Cardiac muscle cell (in vitro differentiated cells and primary cell): ENCODE data around the gene ZNF277. TPM values are rescaled to one million over a fixed set of nuclear protein-coding genes. Genes with fewer than 3 reads are reported as not detected.
"Not testable (repeated sequence)": the region's sequence is repeated elsewhere in the genome, so short reads cannot be mapped to it uniquely, and the experiment has no call there.

Source experiments
- DNase-seq, 2 donors: peaks; one replicate each; pipeline versions ENCODE4 v3.0.0 to v3.0.0-alpha.2; 2010 to 2017; ENCODE audit warnings: low read depth in 1 of 2, low spot score in 1 of 2
- H3K27ac ChIP-seq: fragments of 200-600 bp; sonication (generic); 2 replicates; pipeline ENCODE4 v1.5.1; 2016
- H3K27me3 ChIP-seq: fragments of 200-600 bp; sonication (generic); 2 replicates; pipeline ENCODE4 v1.6.0; 2016; ENCODE audit warnings: control low read depth
- H3K36me3 ChIP-seq: fragments of 200-600 bp; sonication (generic); 2 replicates; pipeline ENCODE4 v1.5.1; 2016; ENCODE audit warnings: control low read depth
- H3K4me1 ChIP-seq: fragments of 200-600 bp; sonication (generic); 2 replicates; pipeline ENCODE4 v1.8.1; 2017; ENCODE audit warnings: low read depth, mild to moderate bottlenecking, mixed run types
- H3K4me3 ChIP-seq: fragments of 200-600 bp; sonication (generic); 2 replicates; pipeline ENCODE4 v1.5.1; 2016; ENCODE audit warnings: mild to moderate bottlenecking
- H3K9me3 ChIP-seq: fragments of 200-600 bp; sonication (generic); 2 replicates; pipeline ENCODE4 v1.5.1; 2017; ENCODE audit warnings: low read depth, mild to moderate bottlenecking, control low read depth
- CTCF ChIP-seq: IDR thresholded peaks from 2 replicates; pipeline ENCODE4 v1.5.1; 2012; ENCODE audit warnings: low read depth, mild to moderate bottlenecking, low read length
- polyA plus RNA-seq: library from polyadenylated mRNA; unstranded; fragments of >200 nt; fragmentation: Nextera tagmentation; extraction: Ambion mirVana; gene quantifications from 2 replicates; pipeline ENCODE4 v1.2.1, GENCODE V29; 2016
- total RNA-seq: library from RNA; depleted of rRNA; stranded (reverse); fragments of >200 nt; gene quantifications from 2 replicates; pipeline ENCODE4 v1.2.3, GENCODE V29; 2016

The ZNF277 gene
- total and polyA plus RNA-seq, 2 experiments from 2014 or later = 9.8 to 22.6 TPM

- no peak for DNase-seq
- no peaks in the 10 kb centered on the region for H3K4me1 ChIP-seq
- H3K36me3 ChIP-seq = no peaks in the 10 kb centered on the region
- H3K9me3 ChIP-seq = no peaks in the 10 kb centered on the region
- TF ChIP-seq CTCF = no peak
- H3K27me3 ChIP-seq = no peaks in the 10 kb centered on the region
- H3K4me3 ChIP-seq = no peak overlapping the region
- no peak overlapping the region for H3K27ac ChIP-seq
Observed at GRCh38 chr7:112238330-112238729, 31.8 kb downstream of the ZNF277 start.

GRCh38 chr7:112238852-112239610, 32.5 kb downstream of the ZNF277 start:
- no peaks in the 10 kb centered on the region for H3K9me3 ChIP-seq
- no peaks in the 10 kb centered on the region for H3K36me3 ChIP-seq
- no peaks in the 10 kb centered on the region for H3K4me1 ChIP-seq
- DNase-seq = no peak
- TF ChIP-seq CTCF = no peak
- no peak overlapping the region for H3K4me3 ChIP-seq
- no peaks in the 10 kb centered on the region for H3K27me3 ChIP-seq
- no peak overlapping the region for H3K27ac ChIP-seq

- H3K27ac ChIP-seq = no peak overlapping the region
- H3K27me3 ChIP-seq = no peaks in the 10 kb centered on the region
- DNase-seq = no peak
- H3K9me3 ChIP-seq = no peaks in the 10 kb centered on the region
- H3K36me3 ChIP-seq = no peaks in the 10 kb centered on the region
- no peak overlapping the region for H3K4me3 ChIP-seq
- no peak for TF ChIP-seq CTCF
- H3K4me1 ChIP-seq = no peaks in the 10 kb centered on the region
Observed at GRCh38 chr7:112248598-112248997, 42.1 kb downstream of the ZNF277 start.

- H3K4me3 ChIP-seq, H3K9me3 ChIP-seq, H3K27ac ChIP-seq, H3K36me3 ChIP-seq, H3K27me3 ChIP-seq, H3K4me1 ChIP-seq, DNase-seq: not testable (repeated sequence)
Observed at GRCh38 chr7:112249967-112250366, 43.5 kb downstream of the ZNF277 start.

GRCh38 chr7:112252141-112252540, 45.6 kb downstream of the ZNF277 start:
- no peak for DNase-seq
- H3K4me1 ChIP-seq = no peaks in the 10 kb centered on the region
- no peak overlapping the region for H3K4me3 ChIP-seq
- H3K36me3 ChIP-seq = no peaks in the 10 kb centered on the region
- TF ChIP-seq CTCF = no peak
- no peaks in the 10 kb centered on the region for H3K9me3 ChIP-seq
- H3K27ac ChIP-seq = no peak overlapping the region
- H3K27me3 ChIP-seq = no peaks in the 10 kb centered on the region

- Histone ChIP-seq H3K27me3 (no peaks in the 10 kb centered on the region), H3K9me3 (no peaks in the 10 kb centered on the region), H3K4me3 (no peak overlapping the region), H3K27ac (no peak overlapping the region), H3K36me3 (no peaks in the 10 kb centered on the region), H3K4me1 (no peaks in the 10 kb centered on the region)
- no peak for TF ChIP-seq CTCF
- no peak for DNase-seq
Observed at GRCh38 chr7:112252691-112253090, 46.2 kb downstream of the ZNF277 start.
